Endothelial cell of umbilical vein (primary cell): Measurements from ENCODE around the gene ODAPH.

Experiments
- EZH2 ChIP-seq: IDR thresholded peaks from 2 replicates; pipeline ENCODE4 v1.6.1; 2012; ENCODE audit warnings: borderline replicate concordance, low read depth, mild to moderate bottlenecking, moderate library complexity, low read length, inconsistent platforms; ENCODE audit not compliant: severe bottlenecking
- FOS ChIP-seq: IDR thresholded peaks from 2 replicates; pipeline ENCODE4 v1.6.1; 2011; ENCODE audit warnings: mild to moderate bottlenecking, low read length, moderate library complexity, borderline replicate concordance; ENCODE audit not compliant: insufficient read depth
- POLR2A ChIP-seq: IDR thresholded peaks from 2 replicates; pipeline ENCODE4 v1.6.1; 2012; ENCODE audit warnings: low read depth, mild to moderate bottlenecking, control low read depth, low read length
- POLR2AphosphoS5 ChIP-seq: IDR thresholded peaks from 2 replicates; pipeline ENCODE4 v1.6.1; 2012; ENCODE audit warnings: low read depth, mild to moderate bottlenecking, control low read depth, low read length, moderate library complexity; ENCODE audit not compliant: insufficient read depth
- TF ChIP-seq, protein P1 (sequence below), 2 donors: IDR thresholded peaks; 1 replicate in 1 of 2; 2 replicates in 1 of 2; pipeline ENCODE4 v1.5.1; 2011; ENCODE audit warnings: low read length in 2 of 2, mild to moderate bottlenecking in 2 of 2, moderate library complexity in 2 of 2, control low read depth in 1 of 2, inconsistent platforms in 1 of 2, low read depth in 1 of 2; ENCODE audit not compliant: insufficient read depth in 1 of 2; ENCODE audit errors: extremely low read depth in 1 of 2
- TF ChIP-seq, protein P2 (sequence below): IDR thresholded peaks from 2 replicates; pipeline ENCODE4 v1.6.1; 2011; ENCODE audit not compliant: insufficient read depth, insufficient read length

DNA sequence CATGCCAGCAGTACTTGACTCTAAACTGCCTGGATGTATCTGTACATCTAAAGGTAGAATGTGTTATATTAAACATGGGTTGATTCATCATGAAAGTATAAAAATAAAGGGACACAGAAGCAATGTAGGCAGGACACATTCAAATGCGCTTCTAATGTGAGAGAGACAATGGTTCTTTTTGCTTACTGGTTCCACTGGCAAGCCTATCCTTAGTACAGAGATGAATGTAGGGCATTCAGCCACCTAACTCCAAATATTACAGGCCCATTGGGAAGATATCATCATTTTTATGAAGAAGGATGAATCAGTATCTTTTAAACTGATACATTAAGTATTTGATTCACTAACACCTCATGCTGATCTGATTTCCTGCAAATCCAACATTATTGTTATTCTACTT, 56.4 kb downstream of the ODAPH start:
- TF ChIP-seq, protein P1, sequence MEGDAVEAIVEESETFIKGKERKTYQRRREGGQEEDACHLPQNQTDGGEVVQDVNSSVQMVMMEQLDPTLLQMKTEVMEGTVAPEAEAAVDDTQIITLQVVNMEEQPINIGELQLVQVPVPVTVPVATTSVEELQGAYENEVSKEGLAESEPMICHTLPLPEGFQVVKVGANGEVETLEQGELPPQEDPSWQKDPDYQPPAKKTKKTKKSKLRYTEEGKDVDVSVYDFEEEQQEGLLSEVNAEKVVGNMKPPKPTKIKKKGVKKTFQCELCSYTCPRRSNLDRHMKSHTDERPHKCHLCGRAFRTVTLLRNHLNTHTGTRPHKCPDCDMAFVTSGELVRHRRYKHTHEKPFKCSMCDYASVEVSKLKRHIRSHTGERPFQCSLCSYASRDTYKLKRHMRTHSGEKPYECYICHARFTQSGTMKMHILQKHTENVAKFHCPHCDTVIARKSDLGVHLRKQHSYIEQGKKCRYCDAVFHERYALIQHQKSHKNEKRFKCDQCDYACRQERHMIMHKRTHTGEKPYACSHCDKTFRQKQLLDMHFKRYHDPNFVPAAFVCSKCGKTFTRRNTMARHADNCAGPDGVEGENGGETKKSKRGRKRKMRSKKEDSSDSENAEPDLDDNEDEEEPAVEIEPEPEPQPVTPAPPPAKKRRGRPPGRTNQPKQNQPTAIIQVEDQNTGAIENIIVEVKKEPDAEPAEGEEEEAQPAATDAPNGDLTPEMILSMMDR (IDR thresholded peaks at IDR 0.05; ENCODE audit: extremely low read depth in 1 of 2, insufficient read depth in 1 of 2, low read depth in 1 of 2, low read length in 2 of 2), result no peak
- TF ChIP-seq POLR2A, result no peak
- TF ChIP-seq, protein P2, sequence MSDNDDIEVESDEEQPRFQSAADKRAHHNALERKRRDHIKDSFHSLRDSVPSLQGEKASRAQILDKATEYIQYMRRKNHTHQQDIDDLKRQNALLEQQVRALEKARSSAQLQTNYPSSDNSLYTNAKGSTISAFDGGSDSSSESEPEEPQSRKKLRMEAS, result no peak
- TF ChIP-seq POLR2AphosphoS5, result no peak
- no peak for TF ChIP-seq EZH2
- no peak for TF ChIP-seq FOS
